ENCODE data around the gene TBXAS1. TPM values are rescaled to one million over a fixed set of nuclear protein-coding genes. Genes with fewer than 3 reads are reported as not detected.

Gene TBXAS1
- total RNA-seq, 4 donors from 2014 or later, result 0.41 to 5.2 (median 3.3) TPM

GRCh38 chr7:139895141-139895829, 66.2 kb downstream of the TBXAS1 start:
- in situ Hi-C loops (cut with MboI; ENCODE audit: low sequenced_read_pairs in 4 of 4) (no loop called here), intact Hi-C loops (cut with DNase I; ENCODE audit: low total_unique reads) (no loop called here)
- no peaks in the 10 kb centered on the region for H3K9me3 ChIP-seq
- ATAC-seq (no peak), DNase-seq (no peak)
- H3K27ac ChIP-seq, result no peak overlapping the region
- no peaks in the 10 kb centered on the region for H3K27me3 ChIP-seq
- no peak overlapping the region for H3K4me3 ChIP-seq
- H3K36me3 ChIP-seq, result no peaks in the 10 kb centered on the region
- no peak for TF ChIP-seq POLR2A (IDR thresholded peaks at IDR 0.05)
- no peak for TF ChIP-seq CTCF (IDR thresholded peaks at IDR 0.05 in 4 of 5, conservative IDR thresholded peaks at IDR 0.05 in 1 of 5)
- no peaks in the 10 kb centered on the region for H3K4me1 ChIP-seq

DNA sequence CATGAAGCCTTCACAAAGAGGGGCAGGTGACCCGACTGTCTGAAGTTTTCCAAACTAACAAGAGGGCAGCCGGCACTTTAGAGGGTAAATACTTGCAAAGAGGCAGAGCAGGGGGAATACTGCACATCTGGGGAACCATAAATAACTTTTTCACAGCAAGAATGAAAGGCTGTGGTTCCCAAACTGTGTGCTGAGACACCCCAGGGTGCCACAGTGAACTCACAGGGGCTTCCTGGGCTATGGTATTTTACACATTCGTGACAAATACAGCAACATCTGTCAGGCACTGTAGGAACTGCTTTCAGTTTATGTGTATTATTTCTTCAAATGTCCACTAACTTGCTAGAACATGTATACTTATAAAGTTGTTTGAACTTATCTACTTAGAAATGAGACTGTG, 67.2 kb downstream of the TBXAS1 start:
- Histone ChIP-seq H3K36me3 (no peaks in the 10 kb centered on the region), H3K4me3 (no peak overlapping the region), H3K27me3 (no peaks in the 10 kb centered on the region), H3K9me3 (no peaks in the 10 kb centered on the region), H3K4me1 (no peaks in the 10 kb centered on the region), H3K27ac (no peak overlapping the region)
- in situ Hi-C loops (cut with MboI; ENCODE audit: low sequenced_read_pairs in 4 of 4) (no loop called here), intact Hi-C loops (cut with DNase I; ENCODE audit: low total_unique reads) (no loop called here)
- TF ChIP-seq CTCF (IDR thresholded peaks at IDR 0.05 in 4 of 5, conservative IDR thresholded peaks at IDR 0.05 in 1 of 5), result no peak
- no peak for TF ChIP-seq POLR2A (IDR thresholded peaks at IDR 0.05)
- ATAC-seq, result no peak
- DNase-seq, result no peak

- H3K4me3 ChIP-seq, result no peak overlapping the region
- H3K27ac ChIP-seq, result no peak overlapping the region
- H3K36me3 ChIP-seq, result no peaks in the 10 kb centered on the region
- in situ Hi-C loops (cut with MboI; ENCODE audit: low sequenced_read_pairs in 4 of 4) (no loop called here), intact Hi-C loops (cut with DNase I; ENCODE audit: low total_unique reads) (no loop called here)
- H3K4me1 ChIP-seq, result no peaks in the 10 kb centered on the region
- no peaks in the 10 kb centered on the region for H3K27me3 ChIP-seq
- no peaks in the 10 kb centered on the region for H3K9me3 ChIP-seq
- ATAC-seq (no peak), DNase-seq (no peak)
- TF ChIP-seq POLR2A (IDR thresholded peaks at IDR 0.05) (no peak), CTCF (IDR thresholded peaks at IDR 0.05 in 4 of 5, conservative IDR thresholded peaks at IDR 0.05 in 1 of 5) (no peak)
These were observed 67.8 kb downstream of the TBXAS1 start for GRCh38 chr7:139896831-139897230.

- TF ChIP-seq CTCF (IDR thresholded peaks at IDR 0.05 in 4 of 5, conservative IDR thresholded peaks at IDR 0.05 in 1 of 5), result no peak
- no peak for TF ChIP-seq POLR2A (IDR thresholded peaks at IDR 0.05)
These were observed 68.5 kb downstream of the TBXAS1 start for GRCh38 chr7:139897422-139898090.

More at GRCh38 chr7:139897422-139898090, 68.5 kb downstream of the TBXAS1 start:
- H3K36me3 ChIP-seq, result no peaks in the 10 kb centered on the region
- H3K9me3 ChIP-seq, result no peaks in the 10 kb centered on the region
- no peak for DNase-seq
- H3K27ac ChIP-seq, result no peak overlapping the region
- H3K4me1 ChIP-seq, result no peaks in the 10 kb centered on the region
- no peaks in the 10 kb centered on the region for H3K27me3 ChIP-seq
- H3K4me3 ChIP-seq, result no peak overlapping the region
- intact Hi-C loops (cut with DNase I; ENCODE audit: low total_unique reads), result no loop called here
- no peak for ATAC-seq
- in situ Hi-C loops (cut with MboI; ENCODE audit: low sequenced_read_pairs in 4 of 4), result no loop called here

Measured in gastrocnemius medialis (tissue), 4 donors.